Stimulated activated CD4-positive, alpha-beta T cell treated with anti-CD3 and anti-CD28 coated beads, Interleukin-15, amount 100 ng/mL, for 1 hour (primary cell): ENCODE results near the gene EYA2.
A peak's percentile ranks its signal among the peaks of the same experiment; 100 is the strongest.
"Not testable (repeated sequence)": the region's sequence is repeated elsewhere in the genome, so short reads cannot be mapped to it uniquely, and the experiment has no call there.

Experiments used
- DNase-seq, 2 donors: peaks; one replicate each; pipeline ENCODE4 v3.0.0-alpha.2; 2020; ENCODE audit warnings: low read depth in 1 of 2, low spot score in 1 of 2

Gene EYA2

DNA sequence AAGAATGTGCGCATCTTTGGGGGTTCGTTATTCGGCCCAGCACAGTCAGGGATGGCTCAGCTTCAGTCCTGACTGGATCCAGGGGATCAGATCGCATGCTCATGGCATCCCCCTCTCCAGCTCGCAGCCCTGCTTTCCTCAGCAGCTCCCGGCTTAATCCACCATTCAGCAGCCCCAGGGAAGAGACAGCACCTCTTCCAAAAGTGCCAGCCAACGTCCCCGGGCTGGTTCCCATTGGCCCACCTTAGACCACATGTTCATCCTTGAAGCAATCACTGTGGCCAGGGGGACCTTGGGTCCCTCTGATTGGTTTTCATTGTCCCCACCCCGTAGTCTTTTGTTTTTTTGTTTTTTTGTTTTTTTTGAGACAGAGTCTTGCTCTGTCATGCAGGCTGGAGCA is 273.2 kb downstream of the EYA2 start:
- no peak for DNase-seq

- DNase-seq = no peak
Measured at GRCh38 chr20:47172579-47172978, 277.9 kb downstream of the EYA2 start.

DNA sequence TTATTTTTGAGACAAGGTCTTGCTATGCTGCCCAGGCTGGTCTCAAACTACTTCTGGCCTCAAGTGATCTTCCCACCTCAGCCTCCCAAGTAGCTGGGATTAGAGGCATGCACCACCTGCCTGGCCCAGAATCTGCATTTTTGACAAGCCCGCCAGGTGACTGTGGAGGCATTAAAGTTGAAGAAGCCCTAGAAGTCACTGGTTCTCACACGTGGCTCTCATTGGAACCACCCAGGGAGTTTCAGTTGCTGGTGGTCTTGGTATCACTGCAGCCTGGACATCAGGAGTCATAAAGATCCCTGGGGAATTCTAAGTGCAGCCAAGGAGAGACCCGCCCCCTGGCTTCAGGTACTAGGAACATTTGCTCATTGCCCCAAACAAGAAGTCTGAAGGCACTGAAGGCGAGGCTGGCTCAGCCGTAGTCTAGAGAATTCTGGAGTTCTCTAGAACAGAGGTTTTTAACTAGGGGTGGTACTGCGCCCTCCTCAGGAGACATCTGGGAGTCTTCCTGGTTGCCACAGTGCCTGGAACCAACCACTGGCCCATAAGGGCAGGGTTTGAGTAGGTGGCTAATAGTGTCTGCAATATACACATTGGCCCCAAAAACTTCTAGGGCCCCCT is 279.1 kb downstream of the EYA2 start:
- DNase-seq = no peak

- DNase-seq = no peak
Measured at GRCh38 chr20:47174456-47175243, 280.0 kb downstream of the EYA2 start.

- no peak for DNase-seq
Measured at GRCh38 chr20:47175493-47175892, 280.9 kb downstream of the EYA2 start.

DNA sequence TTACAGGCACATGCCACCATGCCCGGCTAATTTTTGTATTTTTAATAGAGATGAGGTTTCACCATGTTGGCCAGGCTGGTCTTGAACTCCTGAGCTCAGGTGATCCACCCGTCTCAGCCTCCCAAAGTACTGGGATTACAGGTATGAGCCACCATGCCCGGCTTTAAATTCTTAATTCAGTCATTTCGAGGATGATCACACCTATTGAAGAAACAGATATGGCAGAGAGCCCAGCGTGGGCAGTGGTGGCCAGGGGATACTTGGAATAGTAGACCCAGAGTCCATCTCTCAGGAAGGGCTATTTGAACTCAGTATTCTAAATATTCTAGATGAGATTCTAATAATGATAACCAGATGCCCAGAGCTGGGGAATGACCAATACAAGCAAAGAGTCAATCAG is 281.6 kb downstream of the EYA2 start:
- DNase-seq = not testable (repeated sequence)

DNA sequence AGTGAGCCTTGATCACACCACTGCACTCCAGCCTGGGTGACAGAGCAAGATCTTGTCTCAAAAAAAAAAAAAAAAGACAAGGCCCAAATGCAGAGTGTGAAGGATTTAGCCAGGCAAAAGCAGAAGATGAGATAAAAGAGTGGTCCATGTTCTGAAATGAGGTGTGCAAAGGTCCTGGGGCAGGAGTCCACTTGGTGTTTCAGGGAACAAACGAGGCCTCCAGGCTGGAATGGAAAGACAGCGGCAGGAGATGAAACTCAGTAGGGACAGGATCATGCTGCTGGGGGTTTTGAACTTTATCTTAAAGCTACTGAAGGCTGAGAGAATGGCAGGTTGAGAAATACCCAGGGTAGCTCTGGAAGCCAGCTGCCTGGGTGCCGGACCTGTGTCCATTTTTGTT is 283.6 kb downstream of the EYA2 start:
- no peak for DNase-seq

DNA sequence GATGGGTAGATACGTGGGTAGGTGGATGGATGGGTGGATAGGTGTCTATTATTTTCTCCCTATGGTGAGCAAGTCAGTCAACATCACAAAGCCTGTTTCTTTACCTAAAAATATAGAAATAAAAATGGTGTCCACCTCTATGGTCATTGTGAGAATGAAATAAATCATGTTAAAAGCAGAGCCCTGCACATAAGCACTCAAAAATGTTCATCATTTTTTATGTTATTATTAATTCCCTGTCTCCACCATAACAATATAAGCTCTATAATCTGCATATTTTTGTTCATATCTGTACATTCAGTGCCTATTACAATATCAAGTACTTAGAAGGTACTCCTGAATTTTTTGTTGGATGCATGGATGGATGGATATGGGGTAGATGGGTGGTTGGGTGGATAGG is 284.2 kb downstream of the EYA2 start:
- no peak for DNase-seq

DNA sequence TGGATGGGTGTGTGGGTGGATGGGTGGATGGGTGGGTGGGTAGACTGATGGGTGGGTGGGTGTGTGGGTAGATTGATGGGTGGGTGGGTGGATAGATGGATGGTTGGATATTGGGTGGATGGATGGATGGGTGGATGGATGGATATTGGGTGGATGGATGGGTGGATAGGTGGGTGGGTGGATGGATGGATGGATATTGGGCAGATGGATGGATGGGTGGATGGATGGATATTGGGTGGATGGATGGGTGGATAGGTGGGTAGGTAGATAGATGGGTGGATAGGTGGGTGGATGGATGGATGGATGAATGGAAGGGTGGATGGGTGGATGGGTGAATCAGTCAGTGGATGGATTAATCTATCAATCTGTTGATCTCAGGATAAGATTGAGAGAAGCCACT is 284.6 kb downstream of the EYA2 start:
- no peak for DNase-seq

- DNase-seq = no peak
Measured at GRCh38 chr20:47181056-47181862, 286.6 kb downstream of the EYA2 start.

GRCh38 chr20:47183367-47183766 is 288.7 kb downstream of the EYA2 start:
- no peak for DNase-seq

DNA sequence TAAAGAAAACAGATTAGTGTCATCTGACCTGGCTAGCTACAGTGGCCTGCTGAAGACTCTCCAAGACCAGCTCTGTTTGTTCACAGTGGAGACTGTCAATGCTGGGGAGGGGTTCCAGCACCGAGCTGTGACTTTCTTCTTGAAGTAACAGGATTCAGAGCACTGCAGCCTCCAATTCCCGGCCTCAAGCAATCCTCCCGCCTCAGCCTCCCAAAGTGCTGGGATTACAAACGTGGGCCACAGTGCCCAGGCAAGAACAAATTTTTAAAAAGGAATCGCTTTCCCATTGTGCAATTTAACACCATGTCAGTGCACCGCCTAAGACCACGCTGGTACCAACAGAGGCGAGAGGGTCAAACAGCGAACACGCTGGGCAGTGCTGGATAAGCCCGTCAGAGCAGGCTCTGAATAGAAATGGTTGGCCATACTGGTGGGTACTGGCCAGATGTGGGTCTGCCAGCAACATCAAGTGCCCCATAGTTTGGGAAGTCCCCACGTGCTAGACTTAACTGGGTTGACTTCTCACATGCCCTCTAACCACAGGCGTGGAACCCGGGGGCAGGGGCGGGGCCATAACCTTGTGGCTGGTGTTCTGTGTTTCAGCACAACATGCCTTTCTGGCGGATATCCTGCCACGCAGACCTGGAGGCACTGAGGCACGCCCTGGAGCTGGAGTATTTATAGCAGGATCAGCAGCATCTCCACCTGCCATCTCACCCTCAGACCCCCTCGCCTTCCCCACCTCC is 293.0 kb downstream of the EYA2 start:
- DNase-seq = no peak

DNA sequence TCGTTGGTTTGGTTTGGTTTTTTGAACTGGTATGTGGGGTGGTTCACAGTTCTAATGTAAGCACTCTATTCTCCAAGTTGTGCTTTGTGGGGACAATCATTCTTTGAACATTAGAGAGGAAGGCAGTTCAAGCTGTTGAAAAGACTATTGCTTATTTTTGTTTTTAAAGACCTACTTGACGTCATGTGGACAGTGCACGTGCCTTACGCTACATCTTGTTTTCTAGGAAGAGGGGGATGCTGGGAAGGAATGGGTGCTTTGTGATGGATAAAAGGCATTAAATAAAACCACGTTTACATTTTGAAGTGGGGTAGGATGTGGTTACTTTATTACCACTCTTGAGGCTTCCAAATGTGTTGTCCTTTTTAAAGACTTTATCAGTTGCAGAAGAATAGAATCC is 293.9 kb downstream of the EYA2 start:
- no peak for DNase-seq

DNA sequence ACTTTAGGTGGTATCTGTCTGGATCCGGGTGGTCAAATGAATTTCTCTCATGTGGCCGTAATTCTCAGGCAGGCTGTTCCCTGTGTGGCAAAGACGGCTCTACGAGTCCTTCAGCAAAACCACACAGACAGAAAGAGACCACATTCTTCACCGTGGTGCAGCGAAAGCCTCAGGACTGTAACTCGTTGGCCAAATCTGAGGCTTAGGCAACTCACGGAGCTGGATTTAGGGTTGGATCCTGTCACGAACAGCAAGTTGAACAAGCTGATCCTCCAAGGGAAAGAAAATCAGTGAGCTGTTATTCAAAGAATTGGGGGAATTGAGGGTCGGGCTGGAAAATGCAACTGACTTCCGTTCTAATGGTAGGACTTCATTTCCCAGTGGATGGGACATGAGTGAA is 294.4 kb downstream of the EYA2 start:
- no peak for DNase-seq

- no peak for DNase-seq
Measured at GRCh38 chr20:47191074-47191673, 296.5 kb downstream of the EYA2 start.

DNA sequence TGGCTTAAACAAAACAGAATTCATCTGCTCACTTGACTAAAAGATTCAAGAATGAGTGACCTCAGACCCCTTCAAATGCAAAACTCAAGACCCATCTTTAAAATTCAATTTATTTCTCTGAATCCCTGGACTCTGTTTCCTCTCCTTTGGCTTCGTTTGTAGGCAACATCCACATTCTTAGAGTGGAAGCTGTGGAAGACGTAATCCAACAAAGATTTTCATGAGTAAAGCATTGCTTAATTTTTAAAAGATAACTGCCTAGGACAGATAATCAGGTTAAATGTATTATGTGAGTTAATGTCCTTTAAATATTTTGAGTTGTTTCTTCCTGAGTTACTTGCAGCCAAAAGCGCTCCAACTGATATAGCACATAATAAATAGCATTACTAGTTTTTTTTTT is 297.3 kb downstream of the EYA2 start:
- no peak for DNase-seq

- no peak for DNase-seq
Measured at GRCh38 chr20:47195573-47195972, 300.9 kb downstream of the EYA2 start.

DNA sequence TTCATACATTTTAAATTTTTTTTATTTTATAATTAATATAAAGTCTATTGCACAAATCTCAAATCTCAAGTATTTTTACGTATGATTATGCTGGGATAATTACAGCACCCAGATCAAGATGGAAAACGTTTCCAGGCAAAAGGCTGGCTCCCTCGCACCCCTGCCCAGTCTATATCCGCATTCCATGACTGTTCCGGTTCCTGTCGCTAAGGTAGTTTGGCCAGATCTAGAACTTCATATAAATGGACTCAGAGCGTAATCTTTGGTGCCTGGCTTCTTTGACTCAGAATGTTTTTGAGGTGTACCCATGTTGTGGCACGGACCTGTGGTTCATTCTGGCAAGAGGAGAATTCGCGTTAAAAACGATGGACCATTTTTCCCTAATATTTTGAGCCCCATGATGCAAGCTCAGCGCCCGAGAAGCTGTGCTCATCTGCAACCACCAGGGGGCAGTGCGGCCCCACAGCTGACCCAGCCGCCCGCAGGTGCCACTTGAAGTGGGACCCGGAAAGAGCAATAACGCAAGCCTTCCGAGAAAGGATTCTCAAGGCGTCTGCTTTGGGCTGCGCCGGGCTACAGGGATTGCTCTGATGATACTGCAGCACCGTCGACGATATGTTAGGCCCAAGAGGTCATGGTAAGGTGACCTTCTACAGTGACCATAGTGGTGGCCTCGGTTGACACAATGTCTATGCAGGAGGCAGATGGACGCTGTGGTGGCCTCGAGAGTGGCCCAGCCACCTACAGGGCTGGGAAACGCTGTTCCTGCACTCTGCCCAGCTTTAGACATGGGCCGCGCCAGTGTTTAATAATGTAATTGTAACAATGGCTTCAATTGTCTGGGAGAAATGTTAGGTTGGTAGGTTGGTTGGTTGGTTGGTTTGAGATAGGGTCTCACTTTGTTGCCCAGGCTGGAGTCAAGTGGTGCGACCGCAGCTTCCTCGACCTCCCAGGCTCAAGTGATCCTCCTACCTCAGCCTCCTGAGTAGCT is 301.7 kb downstream of the EYA2 start:
- DNase-seq = peak; percentile 51 to 68

DNA sequence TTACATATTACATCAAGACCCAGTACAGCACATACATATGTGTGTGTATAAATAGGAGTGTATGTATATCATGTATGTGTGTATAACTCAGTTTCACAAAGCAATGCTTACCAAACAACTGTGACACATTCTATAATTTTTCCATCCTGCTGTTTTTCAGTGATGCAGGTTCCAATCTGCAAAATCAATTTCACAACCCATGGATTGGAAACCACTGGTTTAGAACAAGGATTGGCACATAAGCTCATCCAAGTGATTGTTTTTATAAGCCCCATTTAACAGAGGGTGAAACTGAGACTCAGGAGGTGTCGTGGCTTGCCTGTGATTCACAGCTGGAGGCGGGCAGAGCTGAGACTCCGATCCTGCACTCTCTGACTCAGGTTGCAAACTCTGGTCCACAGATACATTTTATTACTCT is 303.6 kb downstream of the EYA2 start:
- DNase-seq = no peak
